OCI-LY3 (cell line): ENCODE data around the gene PFKFB3.

Experiments
- H2AFZ ChIP-seq: fragments of 200-600, 300-600 bp; shearing (Covaris generic); 2 replicates; pipeline ENCODE4 v1.6.0; 2014; ENCODE audit warnings: antibody characterized with exemption, low read depth, low read length
- H3K27ac ChIP-seq: fragments of 200-600, 300-600 bp; sonication (generic); 2 replicates; pipeline ENCODE4 v1.5.1; 2014; ENCODE audit warnings: mild to moderate bottlenecking, low read length, moderate library complexity, mixed read lengths
- H3K27me3 ChIP-seq: fragments of 200-600, 300-600 bp; sonication (generic); 2 replicates; pipeline ENCODE4 v1.6.1; 2014; ENCODE audit warnings: low read depth, low read length, mixed read lengths
- H3K36me3 ChIP-seq: fragments of 200-600, 300-600 bp; sonication (generic); replicated peaks from 2 replicates; pipeline ENCODE3; 2014; ENCODE audit warnings: low read depth, low read length, mixed read lengths
- H3K4me1 ChIP-seq: fragments of 300-600, 200-600 bp; sonication (generic); 2 replicates; pipeline ENCODE4 v1.6.1; 2014; ENCODE audit warnings: low read length, mixed read lengths
- H3K4me2 ChIP-seq: fragments of 200-600, 300-600 bp; sonication (generic); 2 replicates; pipeline ENCODE4 v1.6.1; 2014; ENCODE audit warnings: low read length, mixed read lengths
- H3K4me3 ChIP-seq: fragments of 300-600, 200-600 bp; sonication (generic); 2 replicates; pipeline ENCODE4 v1.5.1; 2014; ENCODE audit warnings: antibody characterized with exemption, mild to moderate bottlenecking, low read length, moderate library complexity
- H3K79me2 ChIP-seq: fragments of 300-600, 200-600 bp; shearing (Covaris generic); 2 replicates; pipeline ENCODE4 v1.6.1; 2014; ENCODE audit warnings: mild to moderate bottlenecking, low read length, mixed read lengths
- H3K9ac ChIP-seq: fragments of 300-600, 200-600 bp; shearing (Covaris generic); 2 replicates; pipeline ENCODE4 v1.6.0; 2014; ENCODE audit warnings: mild to moderate bottlenecking, low read length, moderate library complexity
- H3K9me3 ChIP-seq: fragments of 200-600, 300-600 bp; shearing (Covaris generic); 2 replicates; pipeline ENCODE4 v1.6.1; 2014; ENCODE audit warnings: low read length, mixed read lengths; ENCODE audit not compliant: insufficient read depth
- H4K20me1 ChIP-seq: fragments of 200-600, 300-600 bp; sonication (generic); 2 replicates; pipeline ENCODE4 v1.6.1; 2016; ENCODE audit warnings: low read length, mixed read lengths; ENCODE audit not compliant: insufficient read depth
- CTCF ChIP-seq: fragments of 200-600, 300-600 bp; sonication (generic); IDR thresholded peaks from 2 replicates; pipeline ENCODE4 v1.5.1; 2014; ENCODE audit warnings: antibody characterized with exemption, low read length, low read depth
- EZH2phosphoT487 ChIP-seq: fragments of 200-600 bp; shearing (Covaris generic); IDR thresholded peaks from 2 replicates; pipeline ENCODE4 v1.6.1; 2018; ENCODE audit warnings: antibody characterized with exemption, mixed run types, low read depth

Gene PFKFB3

GRCh38 chr10:6260843-6261242 lies 58.1 kb downstream of the PFKFB3 start:
- no peaks in the 10 kb centered on the region for H3K27me3 ChIP-seq
- no peak overlapping the region for H3K27ac ChIP-seq
- H3K9me3 ChIP-seq: no peaks in the 10 kb centered on the region
- H3K79me2 ChIP-seq: no peaks in the 10 kb centered on the region
- no peaks in the 10 kb centered on the region for H3K36me3 ChIP-seq
- no peaks in the 10 kb centered on the region for H4K20me1 ChIP-seq
- TF ChIP-seq CTCF (no peak), EZH2phosphoT487 (no peak)
- H3K9ac ChIP-seq: no peak overlapping the region
- no peaks in the 10 kb centered on the region for H3K4me1 ChIP-seq
- no peak overlapping the region for H2AFZ ChIP-seq
- H3K4me2 ChIP-seq: no peak overlapping the region
- H3K4me3 ChIP-seq: no peak overlapping the region

- H3K9ac ChIP-seq: no peak overlapping the region
- no peak overlapping the region for H2AFZ ChIP-seq
- H4K20me1 ChIP-seq: no peaks in the 10 kb centered on the region
- no peaks in the 10 kb centered on the region for H3K79me2 ChIP-seq
- no peak overlapping the region for H3K4me3 ChIP-seq
- H3K4me2 ChIP-seq: no peak overlapping the region
- no peaks in the 10 kb centered on the region for H3K9me3 ChIP-seq
- H3K36me3 ChIP-seq: no peaks in the 10 kb centered on the region
- H3K27me3 ChIP-seq: no peaks in the 10 kb centered on the region
- no peak overlapping the region for H3K27ac ChIP-seq
- peaks cover 13% of the 10 kb centered on the region for H3K4me1 ChIP-seq
- TF ChIP-seq CTCF (no peak), EZH2phosphoT487 (no peak)
Measured at GRCh38 chr10:6267941-6268340, 65.2 kb downstream of the PFKFB3 start.

GRCh38 chr10:6269432-6269831 lies 66.7 kb downstream of the PFKFB3 start:
- Histone ChIP-seq H3K36me3 (no peaks in the 10 kb centered on the region), H3K27ac (no peak overlapping the region), H4K20me1 (no peaks in the 10 kb centered on the region), H3K9ac (no peak overlapping the region), H3K4me2 (no peak overlapping the region), H3K4me3 (no peak overlapping the region), H3K9me3 (no peaks in the 10 kb centered on the region), H3K79me2 (no peaks in the 10 kb centered on the region), H3K27me3 (no peaks in the 10 kb centered on the region), H2AFZ (no peak overlapping the region), H3K4me1 (peaks cover 13% of the 10 kb centered on the region)
- TF ChIP-seq EZH2phosphoT487: no peak
- no peak for TF ChIP-seq CTCF

- no peak overlapping the region for H2AFZ ChIP-seq
- H4K20me1 ChIP-seq: no peaks in the 10 kb centered on the region
- H3K4me1 ChIP-seq: peaks cover 13% of the 10 kb centered on the region
- H3K4me3 ChIP-seq: no peak overlapping the region
- no peak overlapping the region for H3K27ac ChIP-seq
- H3K27me3 ChIP-seq: no peaks in the 10 kb centered on the region
- H3K9me3 ChIP-seq: no peaks in the 10 kb centered on the region
- H3K36me3 ChIP-seq: no peaks in the 10 kb centered on the region
- TF ChIP-seq CTCF (no peak), EZH2phosphoT487 (no peak)
- H3K79me2 ChIP-seq: no peaks in the 10 kb centered on the region
- no peak overlapping the region for H3K9ac ChIP-seq
- H3K4me2 ChIP-seq: no peak overlapping the region
Measured at GRCh38 chr10:6269953-6270867, 67.5 kb downstream of the PFKFB3 start.
